Endometrial microvascular endothelial cells (primary cell): ENCODE measurements around the gene BMP8A. TPM values are rescaled to one million over a fixed set of nuclear protein-coding genes. Genes with fewer than 3 reads are reported as not detected.
"Not testable (repeated sequence)": the region's sequence is repeated elsewhere in the genome, so short reads cannot be mapped to it uniquely, and the experiment has no call there.

ENCODE experiments used
- in situ Hi-C: cut with HindIII; loops from 2 replicates; pipeline ENCODE4 v1.10.0; 2017; ENCODE audit warnings: low sequenced_read_pairs, low pct_unique_long_range_greater_than_20kb; ENCODE audit errors: inconsistent ontology term
- total RNA-seq: library from RNA; depleted of rRNA; stranded (reverse); fragments of >200 nt; gene quantifications from one replicate; pipeline ENCODE4 v1.2.3, GENCODE V29; 2015; ENCODE audit errors: inconsistent ontology term

Gene BMP8A
- total RNA-seq, 1 donor from 2014 or later = not detected

- in situ Hi-C loops = no loop called here
Observed at GRCh38 chr1:39522661-39523567, 31.5 kb downstream of the BMP8A start.

- in situ Hi-C loops = no loop called here
Observed at GRCh38 chr1:39524171-39524570, 32.7 kb downstream of the BMP8A start.

GRCh38 chr1:39524591-39525365, 33.3 kb downstream of the BMP8A start:
- in situ Hi-C loops = no loop called here

- in situ Hi-C loops = no loop called here
Observed at GRCh38 chr1:39525366-39526165, 34.1 kb downstream of the BMP8A start.

GRCh38 chr1:39526466-39527189, 35.2 kb downstream of the BMP8A start:
- in situ Hi-C loops = no loop called here

- in situ Hi-C loops = not testable (repeated sequence)
Observed at GRCh38 chr1:39527190-39527579, 35.7 kb downstream of the BMP8A start.

GRCh38 chr1:39528082-39528481, 36.6 kb downstream of the BMP8A start:
- in situ Hi-C loops = no loop called here

GRCh38 chr1:39529901-39530535, 38.6 kb downstream of the BMP8A start:
- in situ Hi-C loops = no loop called here

GRCh38 chr1:39531526-39531925, 40.1 kb downstream of the BMP8A start:
- in situ Hi-C loops = no loop called here

GRCh38 chr1:39533442-39533841, 42.0 kb downstream of the BMP8A start:
- in situ Hi-C loops = no loop called here

GRCh38 chr1:39538531-39539251, 47.3 kb downstream of the BMP8A start:
- in situ Hi-C loops = no loop called here

GRCh38 chr1:39539252-39539790, 47.9 kb downstream of the BMP8A start:
- in situ Hi-C loops = no loop called here

- in situ Hi-C loops = no loop called here
Observed at GRCh38 chr1:39540504-39541031, 49.1 kb downstream of the BMP8A start.

GRCh38 chr1:39542924-39543323, 51.5 kb downstream of the BMP8A start:
- in situ Hi-C loops = no loop called here

- in situ Hi-C loops = no loop called here
Observed at GRCh38 chr1:39544327-39544726, 52.9 kb downstream of the BMP8A start.

- in situ Hi-C loops = no loop called here
Observed at GRCh38 chr1:39545531-39545930, 54.1 kb downstream of the BMP8A start.

- in situ Hi-C loops = no loop called here
Observed at GRCh38 chr1:39554277-39554676, 62.8 kb downstream of the BMP8A start.
